NCI-H1694 (cell line): ENCODE results near the gene CEP350.
"Not testable (repeated sequence)": the region's sequence is repeated elsewhere in the genome, so short reads cannot be mapped to it uniquely, and the experiment has no call there.

Experiments used
- DNase-seq: peaks from one replicate; lab custom pipeline; 2025; lab: John Stamatoyannopoulos, UW

Gene CEP350

GRCh38 chr1:179939941-179940340, 14.7 kb upstream of the CEP350 start:
- DNase-seq, result no peak

- no peak for DNase-seq
These were observed 13.2 kb upstream of the CEP350 start for GRCh38 chr1:179941454-179941853.

GRCh38 chr1:179950651-179951050, 4.0 kb upstream of the CEP350 start:
- DNase-seq, result no peak

GRCh38 chr1:179951383-179952144, 3.0 kb upstream of the CEP350 start:
- DNase-seq, result no peak

- DNase-seq, result no peak
These were observed 2.4 kb upstream of the CEP350 start for GRCh38 chr1:179952186-179952585.

DNA sequence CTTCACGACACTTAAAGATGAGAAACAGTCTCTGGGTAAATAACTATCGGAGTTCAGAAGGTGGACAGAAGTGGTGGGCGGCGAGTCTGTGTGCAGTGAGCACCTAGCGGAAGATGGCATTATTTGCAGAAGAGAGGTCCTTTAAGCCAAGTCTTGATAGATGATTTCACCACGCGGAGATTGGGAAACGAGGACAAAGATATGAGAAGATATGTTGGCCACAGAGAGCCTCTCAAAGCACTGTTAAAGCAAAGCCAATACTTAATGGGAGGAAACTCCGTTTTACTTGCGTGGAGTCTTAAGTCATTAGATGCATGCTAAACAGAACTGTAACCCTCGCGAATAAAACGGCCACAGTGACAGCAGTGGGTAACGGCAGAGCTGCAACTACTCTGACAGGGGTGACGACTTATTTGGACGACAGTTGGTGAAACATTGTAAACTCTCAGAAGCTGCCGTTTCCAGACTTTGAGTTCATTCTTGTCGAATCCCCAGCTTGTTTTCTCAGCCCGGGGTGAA, 577 bp upstream of the CEP350 start:
- DNase-seq, result no peak

- no peak for DNase-seq
These were observed 674 bp downstream of the CEP350 start for GRCh38 chr1:179955287-179955680.

DNA sequence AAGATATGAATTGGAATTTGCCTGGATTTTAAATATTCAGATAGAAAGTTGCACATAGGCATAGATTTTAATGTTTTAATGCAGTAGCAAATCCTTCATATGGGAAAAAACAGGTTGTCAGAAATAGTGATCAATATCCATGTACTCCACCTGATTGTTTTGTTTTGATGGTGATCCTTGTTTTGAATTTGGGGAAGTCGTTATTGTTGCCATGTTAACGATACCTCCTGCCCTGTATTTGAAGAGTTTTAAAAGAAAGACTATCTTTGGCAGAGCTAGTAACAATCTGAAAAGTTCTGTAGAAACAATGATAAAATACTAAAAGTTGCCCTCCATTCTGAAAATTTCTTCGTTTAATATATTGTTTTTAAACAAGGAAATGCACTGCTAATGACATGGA, 1.1 kb downstream of the CEP350 start:
- DNase-seq, result no peak

DNA sequence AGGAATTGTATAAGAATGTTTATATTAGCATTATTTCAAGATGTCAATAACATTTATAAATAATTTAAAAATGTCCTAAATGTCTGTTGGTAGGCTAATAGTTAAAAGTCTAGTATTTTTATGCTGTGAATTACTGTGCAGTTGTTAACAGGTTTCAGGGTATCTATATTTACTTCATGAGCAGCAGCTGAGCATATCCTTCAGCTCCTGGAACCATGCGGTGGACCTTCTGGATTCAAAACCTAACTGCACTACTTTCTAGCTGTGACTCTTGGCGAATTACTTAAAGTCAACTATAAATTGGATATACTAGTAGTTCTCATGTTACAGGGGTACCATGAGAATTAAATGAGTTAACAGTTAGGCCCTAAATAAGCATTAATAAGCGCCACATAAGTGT, 3.7 kb downstream of the CEP350 start:
- DNase-seq, result no peak

- not testable (repeated sequence) for DNase-seq
These were observed 7.6 kb downstream of the CEP350 start for GRCh38 chr1:179962168-179962567.

GRCh38 chr1:179966551-179966950, 11.9 kb downstream of the CEP350 start:
- no peak for DNase-seq

GRCh38 chr1:179968284-179968993, 13.8 kb downstream of the CEP350 start:
- no peak for DNase-seq

DNA sequence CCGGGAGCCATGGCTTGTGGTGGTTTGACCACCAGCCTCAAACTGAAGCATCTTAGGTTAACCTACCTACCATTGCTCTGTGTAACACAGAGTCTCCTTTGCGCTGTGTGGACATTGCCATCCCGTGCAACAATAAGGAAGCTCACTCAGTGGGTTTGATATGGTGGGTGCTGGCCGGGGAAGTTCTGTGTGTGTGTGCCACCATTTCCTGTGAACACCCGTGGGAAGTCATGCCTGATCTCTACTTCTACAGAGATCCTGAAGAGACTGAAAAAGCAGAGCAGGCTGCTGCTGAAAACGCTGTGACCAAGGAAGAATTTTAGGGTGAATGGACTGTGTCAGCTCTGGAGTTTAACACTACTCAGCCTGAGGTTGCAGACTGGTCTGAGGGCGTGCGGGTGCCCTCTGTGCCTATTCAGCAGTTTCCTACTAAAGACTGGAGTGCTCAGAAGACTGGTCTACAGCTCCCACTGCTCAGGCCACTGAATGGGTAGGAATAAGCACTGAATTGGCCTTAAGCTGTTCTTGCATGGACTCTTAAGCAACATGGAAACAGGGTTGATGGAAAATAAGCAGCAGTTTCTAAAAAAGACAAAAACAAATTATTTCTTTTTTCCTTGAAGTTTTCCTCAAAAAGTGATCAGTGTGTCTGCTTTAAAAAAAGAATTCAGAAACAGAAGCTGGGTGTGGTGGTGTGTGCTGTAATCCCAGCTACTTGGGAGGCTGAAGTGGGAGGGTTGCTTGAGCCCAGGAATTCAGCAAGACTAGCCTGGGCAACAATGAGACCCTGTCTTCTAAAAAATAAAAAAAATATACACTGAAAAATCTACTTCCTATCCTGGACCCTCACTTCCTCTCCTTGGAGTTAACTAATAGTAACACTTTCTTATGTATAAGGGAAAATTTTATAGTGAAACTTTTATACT, 14.6 kb downstream of the CEP350 start:
- no peak for DNase-seq

- no peak for DNase-seq
These were observed 15.4 kb downstream of the CEP350 start for GRCh38 chr1:179969962-179970361.

DNA sequence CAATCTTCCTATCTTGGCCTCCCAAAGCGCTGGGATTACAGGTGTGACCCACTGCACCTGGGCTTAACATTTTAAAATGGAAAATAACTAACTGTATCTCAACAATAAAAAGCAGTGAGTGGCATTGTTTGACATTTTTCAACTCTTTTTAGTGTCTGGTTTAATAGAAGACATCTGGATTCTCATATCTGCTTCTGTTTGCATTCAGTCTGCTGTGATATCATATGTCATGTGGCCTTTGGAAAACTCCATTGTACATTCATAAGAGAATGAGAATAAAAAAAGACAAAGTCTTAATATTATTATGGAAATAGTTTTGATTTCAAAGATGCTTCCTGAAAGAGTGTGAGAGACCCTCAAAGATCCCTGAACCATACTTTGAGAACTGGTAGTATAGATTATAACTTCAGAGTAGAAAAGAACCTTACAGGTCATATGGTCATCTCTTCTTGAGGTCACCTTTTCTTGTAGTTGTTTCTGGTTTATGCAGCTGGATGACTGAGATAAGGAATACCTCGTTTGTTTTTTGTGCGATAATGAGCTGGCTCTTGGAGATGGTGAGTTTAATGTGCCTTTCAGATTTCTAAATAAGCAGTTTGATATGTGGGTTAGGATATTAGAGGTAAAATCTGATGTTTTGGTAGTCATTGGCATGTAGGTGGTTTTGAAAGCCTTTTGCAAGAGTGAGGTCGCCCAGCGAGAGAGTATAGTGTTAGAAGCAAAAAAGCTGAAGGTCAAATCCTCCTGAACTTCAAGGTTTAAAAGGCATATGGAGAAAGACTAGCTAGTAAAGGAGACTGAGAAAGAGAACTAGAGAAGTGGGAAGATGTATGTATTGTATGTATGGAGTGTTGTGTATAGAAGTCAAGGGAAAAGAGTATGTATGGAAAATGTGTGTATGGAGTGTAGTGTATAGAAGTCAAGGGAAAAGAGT, 17.2 kb downstream of the CEP350 start:
- DNase-seq, result no peak

GRCh38 chr1:179973198-179974110, 18.8 kb downstream of the CEP350 start:
- no peak for DNase-seq

GRCh38 chr1:179976970-179977651, 22.5 kb downstream of the CEP350 start:
- DNase-seq, result no peak

- no peak for DNase-seq
These were observed 23.8 kb downstream of the CEP350 start for GRCh38 chr1:179978199-179979079.
